ENCODE measurements around the gene ME3. TPM values are rescaled to one million over a fixed set of nuclear protein-coding genes. Genes with fewer than 3 reads are reported as not detected.

Gene ME3
- total RNA-seq, 2 donors from 2014 or later: 2.1 to 2.5 TPM

GRCh38 chr11:86703987-86704386 is 31.6 kb upstream of the ME3 start:
- DNase-seq: no peak
- no peaks in the 10 kb centered on the region for H3K9me3 Mint-ChIP-seq
- H3K4me3 Mint-ChIP-seq: no peak overlapping the region
- no peaks in the 10 kb centered on the region for H3K36me3 Mint-ChIP-seq (ENCODE audit: insufficient read depth in 2 of 2)
- ATAC-seq (replicated peaks in 1 of 2): no peak
- no peaks in the 10 kb centered on the region for H3K4me1 Mint-ChIP-seq (ENCODE audit: low read depth)
- peaks cover 14% of the 10 kb centered on the region for H3K27me3 Mint-ChIP-seq (ENCODE audit: low read depth)
- H3K27ac Mint-ChIP-seq: no peak overlapping the region

- Mint-ChIP-seq H3K4me3 (no peak overlapping the region), H3K27me3 (ENCODE audit: low read depth) (peaks cover 7% of the 10 kb centered on the region), H3K27ac (no peak overlapping the region), H3K4me1 (ENCODE audit: low read depth) (no peaks in the 10 kb centered on the region), H3K36me3 (ENCODE audit: insufficient read depth in 2 of 2) (no peaks in the 10 kb centered on the region), H3K9me3 (no peaks in the 10 kb centered on the region)
- DNase-seq (no peak), ATAC-seq (replicated peaks in 1 of 2) (no peak)
These were observed 30.0 kb upstream of the ME3 start for GRCh38 chr11:86702220-86702983.

GRCh38 chr11:86699040-86699791 is 26.8 kb upstream of the ME3 start:
- no peak for ATAC-seq (replicated peaks in 1 of 2)
- Mint-ChIP-seq H3K27me3 (ENCODE audit: low read depth) (peaks cover 6% of the 10 kb centered on the region), H3K9me3 (no peaks in the 10 kb centered on the region), H3K4me1 (ENCODE audit: low read depth) (no peaks in the 10 kb centered on the region), H3K27ac (no peak overlapping the region), H3K4me3 (no peak overlapping the region), H3K36me3 (ENCODE audit: insufficient read depth in 2 of 2) (no peaks in the 10 kb centered on the region)
- no peak for DNase-seq

- no peak overlapping the region for H3K27ac Mint-ChIP-seq
- DNase-seq (no peak), ATAC-seq (replicated peaks in 1 of 2) (no peak)
- no peaks in the 10 kb centered on the region for H3K36me3 Mint-ChIP-seq (ENCODE audit: insufficient read depth in 2 of 2)
- no peak overlapping the region for H3K4me3 Mint-ChIP-seq
- H3K27me3 Mint-ChIP-seq (ENCODE audit: low read depth): peaks cover under 1% of the 10 kb centered on the region
- H3K9me3 Mint-ChIP-seq: no peaks in the 10 kb centered on the region
- no peaks in the 10 kb centered on the region for H3K4me1 Mint-ChIP-seq (ENCODE audit: low read depth)
These were observed 26.2 kb upstream of the ME3 start for GRCh38 chr11:86698639-86699038.

- Mint-ChIP-seq H3K27ac (no peak overlapping the region), H3K27me3 (ENCODE audit: low read depth) (peaks cover 9% of the 10 kb centered on the region), H3K9me3 (no peaks in the 10 kb centered on the region), H3K4me1 (ENCODE audit: low read depth) (no peaks in the 10 kb centered on the region), H3K36me3 (ENCODE audit: insufficient read depth in 2 of 2) (no peaks in the 10 kb centered on the region), H3K4me3 (no peak overlapping the region)
- DNase-seq: no peak
- ATAC-seq (replicated peaks in 1 of 2): no peak
These were observed 24.0 kb upstream of the ME3 start for GRCh38 chr11:86696451-86696850.

- H3K36me3 Mint-ChIP-seq (ENCODE audit: insufficient read depth in 2 of 2): no peaks in the 10 kb centered on the region
- DNase-seq: no peak
- no peaks in the 10 kb centered on the region for H3K4me1 Mint-ChIP-seq (ENCODE audit: low read depth)
- no peak for ATAC-seq (replicated peaks in 1 of 2)
- H3K27me3 Mint-ChIP-seq (ENCODE audit: low read depth): peaks cover 9% of the 10 kb centered on the region
- H3K9me3 Mint-ChIP-seq: no peaks in the 10 kb centered on the region
- no peak overlapping the region for H3K4me3 Mint-ChIP-seq
- H3K27ac Mint-ChIP-seq: no peak overlapping the region
These were observed 23.6 kb upstream of the ME3 start for GRCh38 chr11:86696004-86696403.

GRCh38 chr11:86695373-86695772 is 23.0 kb upstream of the ME3 start:
- Mint-ChIP-seq H3K27ac (no peak overlapping the region), H3K9me3 (no peaks in the 10 kb centered on the region), H3K4me3 (no peak overlapping the region), H3K27me3 (ENCODE audit: low read depth) (peaks cover 9% of the 10 kb centered on the region), H3K36me3 (ENCODE audit: insufficient read depth in 2 of 2) (no peaks in the 10 kb centered on the region), H3K4me1 (ENCODE audit: low read depth) (no peaks in the 10 kb centered on the region)
- DNase-seq (no peak), ATAC-seq (replicated peaks in 1 of 2) (no peak)

GRCh38 chr11:86693518-86693917 is 21.1 kb upstream of the ME3 start:
- Mint-ChIP-seq H3K27me3 (ENCODE audit: low read depth) (peaks cover 9% of the 10 kb centered on the region), H3K9me3 (no peaks in the 10 kb centered on the region), H3K36me3 (ENCODE audit: insufficient read depth in 2 of 2) (no peaks in the 10 kb centered on the region), H3K4me3 (no peak overlapping the region), H3K4me1 (ENCODE audit: low read depth) (peaks cover 9% of the 10 kb centered on the region), H3K27ac (no peak overlapping the region)
- ATAC-seq (replicated peaks in 1 of 2): no peak
- no peak for DNase-seq

- no peaks in the 10 kb centered on the region for H3K36me3 Mint-ChIP-seq (ENCODE audit: insufficient read depth in 2 of 2)
- ATAC-seq (replicated peaks in 1 of 2) (no peak), DNase-seq (no peak)
- no peak overlapping the region for H3K4me3 Mint-ChIP-seq
- H3K27ac Mint-ChIP-seq: no peak overlapping the region
- peaks cover 17% of the 10 kb centered on the region for H3K4me1 Mint-ChIP-seq (ENCODE audit: low read depth)
- peaks cover 9% of the 10 kb centered on the region for H3K27me3 Mint-ChIP-seq (ENCODE audit: low read depth)
- H3K9me3 Mint-ChIP-seq: no peaks in the 10 kb centered on the region
These were observed 20.3 kb upstream of the ME3 start for GRCh38 chr11:86692746-86693145.

GRCh38 chr11:86692317-86692716 is 19.9 kb upstream of the ME3 start:
- H3K4me3 Mint-ChIP-seq: no peak overlapping the region
- peaks cover 9% of the 10 kb centered on the region for H3K27me3 Mint-ChIP-seq (ENCODE audit: low read depth)
- ATAC-seq (replicated peaks in 1 of 2): no peak
- no peaks in the 10 kb centered on the region for H3K36me3 Mint-ChIP-seq (ENCODE audit: insufficient read depth in 2 of 2)
- peaks cover 21% of the 10 kb centered on the region for H3K4me1 Mint-ChIP-seq (ENCODE audit: low read depth)
- no peak overlapping the region for H3K27ac Mint-ChIP-seq
- DNase-seq: no peak
- H3K9me3 Mint-ChIP-seq: no peaks in the 10 kb centered on the region

- Mint-ChIP-seq H3K36me3 (ENCODE audit: insufficient read depth in 2 of 2) (no peaks in the 10 kb centered on the region), H3K4me1 (ENCODE audit: low read depth) (peaks cover 29% of the 10 kb centered on the region), H3K9me3 (no peaks in the 10 kb centered on the region), H3K27ac (peak overlapping the region; percentile 97), H3K4me3 (peak overlapping the region; percentile 74 to 84), H3K27me3 (ENCODE audit: low read depth) (peaks cover 9% of the 10 kb centered on the region)
- peak; percentile 93 to 95 for ATAC-seq (replicated peaks in 1 of 2)
- DNase-seq: peak; percentile 49 to 54
These were observed 16.2 kb upstream of the ME3 start for GRCh38 chr11:86688398-86689179.

- Mint-ChIP-seq H3K9me3 (no peaks in the 10 kb centered on the region), H3K4me1 (ENCODE audit: low read depth) (peaks cover 29% of the 10 kb centered on the region), H3K36me3 (ENCODE audit: insufficient read depth in 2 of 2) (no peaks in the 10 kb centered on the region), H3K4me3 (peak overlapping the region in 1 of 2 donors; percentile 29), H3K27ac (peak overlapping the region; percentile 97), H3K27me3 (ENCODE audit: low read depth) (peaks cover 15% of the 10 kb centered on the region)
- ATAC-seq (replicated peaks in 1 of 2) (peak; percentile 58 to 62), DNase-seq (no peak)
These were observed 14.9 kb upstream of the ME3 start for GRCh38 chr11:86687185-86687778.

- Mint-ChIP-seq H3K27ac (no peak overlapping the region), H3K9me3 (no peaks in the 10 kb centered on the region), H3K36me3 (ENCODE audit: insufficient read depth in 2 of 2) (no peaks in the 10 kb centered on the region), H3K27me3 (ENCODE audit: low read depth) (peaks cover 8% of the 10 kb centered on the region), H3K4me1 (ENCODE audit: low read depth) (peaks cover 29% of the 10 kb centered on the region), H3K4me3 (no peak overlapping the region)
- no peak for ATAC-seq (replicated peaks in 1 of 2)
- no peak for DNase-seq
These were observed 14.1 kb upstream of the ME3 start for GRCh38 chr11:86686531-86686930.
